ENCODE measurements around the gene NIPAL3.
"Not testable (repeated sequence)": the region's sequence is repeated elsewhere in the genome, so short reads cannot be mapped to it uniquely, and the experiment has no call there.

The NIPAL3 gene

GRCh38 chr1:24487455-24487854 is 71.9 kb downstream of the NIPAL3 start:
- H3K4me1 ChIP-seq (ENCODE audit: control insufficient read depth in 2 of 2, insufficient read depth in 2 of 2, low read length in 2 of 2), result no peaks in the 10 kb centered on the region
- H3K4me3 ChIP-seq (ENCODE audit: low read length in 2 of 2), result no peak overlapping the region
- no peak overlapping the region for H3K27ac ChIP-seq (ENCODE audit: low read depth in 2 of 2, low read length in 2 of 2)

GRCh38 chr1:24488159-24488558 is 72.6 kb downstream of the NIPAL3 start:
- H3K27me3 ChIP-seq (ENCODE audit: control insufficient read depth in 2 of 2, insufficient read depth in 2 of 2, low read length in 2 of 2); H3K4me3 ChIP-seq (ENCODE audit: low read length in 2 of 2); H3K4me1 ChIP-seq (ENCODE audit: control insufficient read depth in 2 of 2, insufficient read depth in 2 of 2, low read length in 2 of 2); H3K27ac ChIP-seq (ENCODE audit: low read depth in 2 of 2, low read length in 2 of 2); H3K36me3 ChIP-seq (ENCODE audit: control insufficient read depth in 2 of 2, insufficient read depth in 2 of 2, low read length in 2 of 2); H3K9ac ChIP-seq (ENCODE audit: low read depth in 1 of 2, low read length in 2 of 2); H3K9me3 ChIP-seq (ENCODE audit: control insufficient read depth in 2 of 2, low read length in 2 of 2): not testable (repeated sequence)

More at GRCh38 chr1:24487455-24487854, 71.9 kb downstream of the NIPAL3 start:
- Histone ChIP-seq H3K9me3 (ENCODE audit: control insufficient read depth in 2 of 2, low read length in 2 of 2) (no peaks in the 10 kb centered on the region), H3K27me3 (ENCODE audit: control insufficient read depth in 2 of 2, insufficient read depth in 2 of 2, low read length in 2 of 2) (peaks cover 0 to 3% of the 10 kb centered on the region in 2 donors), H3K36me3 (ENCODE audit: control insufficient read depth in 2 of 2, insufficient read depth in 2 of 2, low read length in 2 of 2) (no peaks in the 10 kb centered on the region), H3K9ac (ENCODE audit: low read depth in 1 of 2, low read length in 2 of 2) (no peak overlapping the region)

DNA sequence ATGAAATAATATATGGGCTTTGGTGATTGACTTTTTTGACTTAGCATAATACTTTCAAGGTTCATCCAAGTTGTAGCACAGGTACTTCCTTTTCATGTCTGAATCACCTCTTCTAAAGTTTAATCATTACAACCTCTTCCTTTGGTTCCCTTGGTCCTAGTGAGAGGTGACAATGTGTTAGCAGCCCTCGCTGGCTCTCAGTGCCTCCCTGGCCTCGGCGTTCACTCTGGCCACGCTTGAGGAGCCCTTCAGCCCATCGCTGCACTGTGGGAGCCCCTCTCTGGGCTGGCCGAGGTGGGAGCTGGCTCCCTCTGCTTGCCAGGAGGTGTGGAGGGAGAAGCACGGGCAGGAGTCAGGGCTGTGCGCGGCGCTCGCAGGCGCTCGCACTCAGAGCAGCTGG is 74.1 kb downstream of the NIPAL3 start:
- Histone ChIP-seq H3K9me3 (ENCODE audit: control insufficient read depth in 2 of 2, low read length in 2 of 2) (no peaks in the 10 kb centered on the region), H3K9ac (ENCODE audit: low read depth in 1 of 2, low read length in 2 of 2) (no peak overlapping the region), H3K36me3 (ENCODE audit: control insufficient read depth in 2 of 2, insufficient read depth in 2 of 2, low read length in 2 of 2) (no peaks in the 10 kb centered on the region), H3K4me1 (ENCODE audit: control insufficient read depth in 2 of 2, insufficient read depth in 2 of 2, low read length in 2 of 2) (no peaks in the 10 kb centered on the region), H3K27me3 (ENCODE audit: control insufficient read depth in 2 of 2, insufficient read depth in 2 of 2, low read length in 2 of 2) (peaks cover 0 to 3% of the 10 kb centered on the region in 2 donors), H3K4me3 (ENCODE audit: low read length in 2 of 2) (no peak overlapping the region), H3K27ac (ENCODE audit: low read depth in 2 of 2, low read length in 2 of 2) (no peak overlapping the region)

- H3K4me1 ChIP-seq (ENCODE audit: control insufficient read depth in 2 of 2, insufficient read depth in 2 of 2, low read length in 2 of 2), result no peaks in the 10 kb centered on the region
- H3K9me3 ChIP-seq (ENCODE audit: control insufficient read depth in 2 of 2, low read length in 2 of 2), result no peaks in the 10 kb centered on the region
- peaks cover 0 to 3% of the 10 kb centered on the region in 2 donors for H3K27me3 ChIP-seq (ENCODE audit: control insufficient read depth in 2 of 2, insufficient read depth in 2 of 2, low read length in 2 of 2)
- no peak overlapping the region for H3K9ac ChIP-seq (ENCODE audit: low read depth in 1 of 2, low read length in 2 of 2)
- no peak overlapping the region for H3K27ac ChIP-seq (ENCODE audit: low read depth in 2 of 2, low read length in 2 of 2)
- H3K4me3 ChIP-seq (ENCODE audit: low read length in 2 of 2), result no peak overlapping the region
- no peaks in the 10 kb centered on the region for H3K36me3 ChIP-seq (ENCODE audit: control insufficient read depth in 2 of 2, insufficient read depth in 2 of 2, low read length in 2 of 2)
Observed at GRCh38 chr1:24490101-24490781, 74.6 kb downstream of the NIPAL3 start.

DNA sequence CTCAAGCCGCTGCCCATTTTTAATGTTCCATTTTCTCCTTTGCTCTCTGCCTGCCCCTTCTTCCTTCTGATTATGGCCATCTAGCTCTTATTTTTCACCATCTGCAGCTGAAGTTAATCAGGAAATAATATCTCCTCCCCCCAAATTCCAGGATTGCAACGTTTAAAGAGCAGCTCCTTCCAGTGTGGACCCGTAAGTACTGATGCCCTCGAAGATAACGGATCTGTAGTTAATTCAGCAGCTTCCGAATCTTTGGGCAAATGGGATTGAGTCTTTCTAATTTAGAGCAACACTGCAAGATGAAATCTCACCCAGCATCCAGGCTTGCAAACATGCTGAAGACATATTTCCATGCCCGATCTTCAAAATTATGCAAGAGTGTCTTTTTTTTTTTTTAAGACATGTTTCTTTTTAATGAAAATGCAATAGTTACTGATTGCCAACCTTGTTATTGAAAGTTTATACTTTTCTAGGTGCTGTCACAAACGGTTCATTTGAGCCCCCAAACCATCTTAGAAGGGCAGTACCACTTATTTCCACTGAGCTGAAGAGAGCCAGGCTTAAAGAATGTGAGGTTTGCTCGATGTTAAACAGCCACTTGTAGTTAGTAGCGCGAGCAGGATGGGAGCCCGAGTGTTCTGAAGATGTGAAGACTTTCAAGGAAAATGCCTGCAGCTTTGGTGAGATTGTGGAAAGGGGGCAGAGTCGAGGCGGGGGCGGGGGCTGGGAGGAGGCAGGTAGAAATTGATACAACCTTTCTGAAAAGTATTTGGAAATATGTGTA is 76.2 kb downstream of the NIPAL3 start:
- H3K27me3 ChIP-seq (ENCODE audit: control insufficient read depth in 2 of 2, insufficient read depth in 2 of 2, low read length in 2 of 2), result peaks cover 0 to 3% of the 10 kb centered on the region in 2 donors
- H3K9me3 ChIP-seq (ENCODE audit: control insufficient read depth in 2 of 2, low read length in 2 of 2), result no peaks in the 10 kb centered on the region
- H3K4me1 ChIP-seq (ENCODE audit: control insufficient read depth in 2 of 2, insufficient read depth in 2 of 2, low read length in 2 of 2), result no peaks in the 10 kb centered on the region
- no peaks in the 10 kb centered on the region for H3K36me3 ChIP-seq (ENCODE audit: control insufficient read depth in 2 of 2, insufficient read depth in 2 of 2, low read length in 2 of 2)
- no peak overlapping the region for H3K9ac ChIP-seq (ENCODE audit: low read depth in 1 of 2, low read length in 2 of 2)
- H3K27ac ChIP-seq (ENCODE audit: low read depth in 2 of 2, low read length in 2 of 2), result no peak overlapping the region
- no peak overlapping the region for H3K4me3 ChIP-seq (ENCODE audit: low read length in 2 of 2)

- H3K36me3 ChIP-seq (ENCODE audit: control insufficient read depth in 2 of 2, insufficient read depth in 2 of 2, low read length in 2 of 2); H3K27me3 ChIP-seq (ENCODE audit: control insufficient read depth in 2 of 2, insufficient read depth in 2 of 2, low read length in 2 of 2); H3K27ac ChIP-seq (ENCODE audit: low read depth in 2 of 2, low read length in 2 of 2); H3K9me3 ChIP-seq (ENCODE audit: control insufficient read depth in 2 of 2, low read length in 2 of 2); H3K4me3 ChIP-seq (ENCODE audit: low read length in 2 of 2); H3K4me1 ChIP-seq (ENCODE audit: control insufficient read depth in 2 of 2, insufficient read depth in 2 of 2, low read length in 2 of 2); H3K9ac ChIP-seq (ENCODE audit: low read depth in 1 of 2, low read length in 2 of 2): not testable (repeated sequence)
Observed at GRCh38 chr1:24492935-24493334, 77.3 kb downstream of the NIPAL3 start.

GRCh38 chr1:24493785-24494184 is 78.2 kb downstream of the NIPAL3 start:
- no peaks in the 10 kb centered on the region for H3K4me1 ChIP-seq (ENCODE audit: control insufficient read depth in 2 of 2, insufficient read depth in 2 of 2, low read length in 2 of 2)
- H3K27ac ChIP-seq (ENCODE audit: low read depth in 2 of 2, low read length in 2 of 2), result no peak overlapping the region

DNA sequence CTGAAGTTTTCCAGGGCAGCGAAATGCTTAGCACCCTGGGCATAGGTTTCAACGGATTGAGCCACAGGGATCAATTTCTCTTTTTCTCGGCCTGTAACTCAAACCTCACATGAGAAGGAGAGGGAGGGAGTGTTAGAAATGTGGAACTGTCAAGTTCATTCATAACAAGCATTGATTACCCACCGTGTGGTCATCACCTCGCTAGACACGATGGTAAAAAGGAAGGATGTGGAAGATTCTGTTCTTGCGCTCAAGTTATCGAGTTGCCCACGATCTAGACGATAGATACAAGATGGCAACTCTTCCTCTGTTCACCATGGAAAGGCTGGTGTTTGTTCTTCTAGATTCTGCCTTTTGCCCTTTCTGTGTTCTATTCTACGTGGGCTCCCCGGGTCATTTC is 83.0 kb downstream of the NIPAL3 start:
- H3K36me3 ChIP-seq (ENCODE audit: control insufficient read depth in 2 of 2, insufficient read depth in 2 of 2, low read length in 2 of 2), result no peaks in the 10 kb centered on the region
- H3K9me3 ChIP-seq (ENCODE audit: control insufficient read depth in 2 of 2, low read length in 2 of 2), result no peaks in the 10 kb centered on the region
- no peak overlapping the region for H3K4me3 ChIP-seq (ENCODE audit: low read length in 2 of 2)
- no peaks in the 10 kb centered on the region for H3K27me3 ChIP-seq (ENCODE audit: control insufficient read depth in 2 of 2, insufficient read depth in 2 of 2, low read length in 2 of 2)
- peaks cover 9 to 12% of the 10 kb centered on the region in 2 donors for H3K4me1 ChIP-seq (ENCODE audit: control insufficient read depth in 2 of 2, insufficient read depth in 2 of 2, low read length in 2 of 2)
- H3K27ac ChIP-seq (ENCODE audit: low read depth in 2 of 2, low read length in 2 of 2), result no peak overlapping the region
- H3K9ac ChIP-seq (ENCODE audit: low read depth in 1 of 2, low read length in 2 of 2), result no peak overlapping the region

More at GRCh38 chr1:24493785-24494184, 78.2 kb downstream of the NIPAL3 start:
- H3K36me3 ChIP-seq (ENCODE audit: control insufficient read depth in 2 of 2, insufficient read depth in 2 of 2, low read length in 2 of 2), result no peaks in the 10 kb centered on the region
- H3K9me3 ChIP-seq (ENCODE audit: control insufficient read depth in 2 of 2, low read length in 2 of 2), result no peaks in the 10 kb centered on the region
- H3K27me3 ChIP-seq (ENCODE audit: control insufficient read depth in 2 of 2, insufficient read depth in 2 of 2, low read length in 2 of 2), result peaks cover 0 to 3% of the 10 kb centered on the region in 2 donors
- no peak overlapping the region for H3K4me3 ChIP-seq (ENCODE audit: low read length in 2 of 2)
- H3K9ac ChIP-seq (ENCODE audit: low read depth in 1 of 2, low read length in 2 of 2), result no peak overlapping the region

GRCh38 chr1:24500448-24501048 is 84.9 kb downstream of the NIPAL3 start:
- Histone ChIP-seq H3K4me1 (ENCODE audit: control insufficient read depth in 2 of 2, insufficient read depth in 2 of 2, low read length in 2 of 2) (peaks cover 11 to 17% of the 10 kb centered on the region in 2 donors), H3K4me3 (ENCODE audit: low read length in 2 of 2) (no peak overlapping the region), H3K27me3 (ENCODE audit: control insufficient read depth in 2 of 2, insufficient read depth in 2 of 2, low read length in 2 of 2) (no peaks in the 10 kb centered on the region), H3K9me3 (ENCODE audit: control insufficient read depth in 2 of 2, low read length in 2 of 2) (no peaks in the 10 kb centered on the region), H3K36me3 (ENCODE audit: control insufficient read depth in 2 of 2, insufficient read depth in 2 of 2, low read length in 2 of 2) (no peaks in the 10 kb centered on the region), H3K9ac (ENCODE audit: low read depth in 1 of 2, low read length in 2 of 2) (no peak overlapping the region), H3K27ac (ENCODE audit: low read depth in 2 of 2, low read length in 2 of 2) (no peak overlapping the region)

DNA sequence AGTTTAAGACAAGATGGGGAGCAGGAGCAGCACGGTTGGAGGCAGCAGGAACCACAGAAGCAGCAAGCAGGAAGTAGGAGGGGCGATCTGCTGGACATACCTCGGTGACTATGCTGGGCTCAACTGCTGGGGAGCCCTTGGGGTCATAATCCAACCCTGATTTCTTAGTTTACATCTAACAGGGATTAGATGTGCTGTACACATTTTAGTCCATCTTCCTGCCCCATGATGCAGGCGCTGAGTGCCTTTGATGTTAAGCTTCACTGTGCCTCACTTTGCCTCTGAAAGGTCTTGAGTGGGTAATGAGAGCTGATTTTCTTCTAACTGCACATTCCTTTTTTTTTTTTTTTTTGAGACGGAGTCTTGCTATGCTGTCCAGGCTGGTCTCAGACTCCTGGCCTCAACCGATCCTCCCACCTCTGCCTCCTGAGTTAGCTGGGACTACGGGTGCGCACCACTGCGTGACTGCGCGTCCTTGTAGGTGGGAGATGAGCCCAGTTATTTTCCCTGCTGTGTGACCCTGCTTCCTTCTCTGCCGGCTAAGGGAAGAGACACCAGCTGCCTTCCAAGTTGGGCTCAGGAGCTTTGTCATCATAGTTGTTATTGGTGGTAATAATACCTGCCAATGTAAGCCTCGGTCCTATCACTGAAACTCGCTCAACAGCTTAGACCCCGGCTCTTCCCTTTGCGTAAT is 85.9 kb downstream of the NIPAL3 start:
- peak overlapping the region; percentile 84 to 85 for H3K4me3 ChIP-seq (ENCODE audit: low read length in 2 of 2)
- H3K4me1 ChIP-seq (ENCODE audit: control insufficient read depth in 2 of 2, insufficient read depth in 2 of 2, low read length in 2 of 2), result peaks cover 11 to 17% of the 10 kb centered on the region in 2 donors
- H3K9ac ChIP-seq (ENCODE audit: low read depth in 1 of 2, low read length in 2 of 2), result peak overlapping the region; percentile 80 to 88
- no peaks in the 10 kb centered on the region for H3K36me3 ChIP-seq (ENCODE audit: control insufficient read depth in 2 of 2, insufficient read depth in 2 of 2, low read length in 2 of 2)
- no peaks in the 10 kb centered on the region for H3K27me3 ChIP-seq (ENCODE audit: control insufficient read depth in 2 of 2, insufficient read depth in 2 of 2, low read length in 2 of 2)
- H3K27ac ChIP-seq (ENCODE audit: low read depth in 2 of 2, low read length in 2 of 2), result peak overlapping the region; percentile 93 to 94
- H3K9me3 ChIP-seq (ENCODE audit: control insufficient read depth in 2 of 2, low read length in 2 of 2), result no peaks in the 10 kb centered on the region
